Neuronal stem cell (in vitro differentiated cells): ENCODE data around the gene TBX1.

Source experiments
- DNase-seq: peaks from one replicate; pipeline ENCODE4 v3.0.0-alpha.2; 2013; ENCODE audit warnings: low spot score
- H2AFZ ChIP-seq: one replicate; pipeline ENCODE4 v1.6.1; 2013; ENCODE audit warnings: mild to moderate bottlenecking, low read length, inconsistent platforms
- H2AK5ac ChIP-seq: 2 replicates; pipeline ENCODE4 v1.6.1; 2013; ENCODE audit warnings: low read depth, mild to moderate bottlenecking, inconsistent platforms, low read length, moderate library complexity, mixed read lengths
- H2BK120ac ChIP-seq: 2 replicates; pipeline ENCODE4 v1.6.1; 2013; ENCODE audit warnings: low read depth, mild to moderate bottlenecking, inconsistent platforms, low read length, moderate library complexity, mixed read lengths
- H2BK12ac ChIP-seq: one replicate; pipeline ENCODE4 v1.6.1; 2013; ENCODE audit warnings: low read length, inconsistent platforms
- H2BK15ac ChIP-seq: 2 replicates; pipeline ENCODE4 v1.6.1; 2013; ENCODE audit warnings: mild to moderate bottlenecking, low read length, inconsistent platforms, mixed read lengths
- H2BK5ac ChIP-seq: one replicate; pipeline ENCODE4 v1.6.1; 2013; ENCODE audit warnings: inconsistent platforms, mild to moderate bottlenecking, low read length, moderate library complexity
- H3K14ac ChIP-seq: one replicate; pipeline ENCODE4 v1.6.1; 2013; ENCODE audit warnings: low read length, inconsistent platforms
- H3K18ac ChIP-seq: 2 replicates; pipeline ENCODE4 v1.6.1; 2013; ENCODE audit warnings: low read length, inconsistent platforms
- H3K23ac ChIP-seq: 2 replicates; pipeline ENCODE4 v1.6.1; 2013; ENCODE audit warnings: low read depth, mild to moderate bottlenecking, mixed read lengths, low read length, inconsistent platforms; ENCODE audit not compliant: poor library complexity
- H3K27ac ChIP-seq: replicated peaks from 3 replicates; pipeline ENCODE4 v1.5.1; 2013; ENCODE audit warnings: low read length, inconsistent platforms
- H3K27me3 ChIP-seq, 3 experiments: 2 replicates each; pipeline ENCODE4 v1.6.1; 2013; ENCODE audit warnings: low read length in 3 of 3, mild to moderate bottlenecking in 2 of 3, inconsistent platforms in 1 of 3, low read depth in 1 of 3, mixed read lengths in 1 of 3, moderate library complexity in 1 of 3; ENCODE audit not compliant: control insufficient read depth in 3 of 3, insufficient read depth in 3 of 3
- H3K36me3 ChIP-seq, 2 donors: replicated peaks in 1 of 2; 2 replicates each; pipeline ENCODE4 v1.6.1; 2013; ENCODE audit warnings: low read length in 2 of 2; ENCODE audit not compliant: control insufficient read depth in 2 of 2, insufficient read depth in 2 of 2
- H3K4ac ChIP-seq: 2 replicates; pipeline ENCODE4 v1.6.1; 2013; ENCODE audit warnings: inconsistent platforms, mild to moderate bottlenecking, low read length, moderate library complexity
- H3K4me1 ChIP-seq, 2 donors: 1 replicate in 1 of 2; 2 replicates in 1 of 2; pipeline ENCODE4 v1.6.1; 2013; ENCODE audit warnings: low read length in 2 of 2, low read depth in 1 of 2; ENCODE audit not compliant: control insufficient read depth in 2 of 2, insufficient read depth in 1 of 2
- H3K4me2 ChIP-seq: one replicate; pipeline ENCODE4 v1.6.1; 2013; ENCODE audit warnings: mild to moderate bottlenecking, low read length, inconsistent platforms; ENCODE audit not compliant: insufficient read depth, poor library complexity, severe bottlenecking
- H3K4me3 ChIP-seq, 2 donors: 2 replicates each; pipeline ENCODE4 v1.5.1; 2013; ENCODE audit warnings: low read length in 2 of 2, mild to moderate bottlenecking in 2 of 2, inconsistent platforms in 1 of 2, moderate library complexity in 1 of 2
- H3K79me1 ChIP-seq: one replicate; pipeline ENCODE4 v1.6.1; 2013; ENCODE audit warnings: low read depth, mild to moderate bottlenecking, inconsistent platforms, low read length, moderate library complexity
- H3K9ac ChIP-seq: one replicate; pipeline ENCODE4 v1.6.1; 2013; ENCODE audit warnings: mild to moderate bottlenecking, low read depth, low read length, inconsistent platforms; ENCODE audit not compliant: poor library complexity
- H3K9me3 ChIP-seq, 2 donors: replicated peaks in 1 of 2; 2 replicates each; pipeline versions ENCODE3 to v1.6.1; 2013; ENCODE audit warnings: low read length in 2 of 2, mild to moderate bottlenecking in 2 of 2, inconsistent platforms in 1 of 2, low read depth in 1 of 2, mixed read lengths in 1 of 2, moderate library complexity in 1 of 2; ENCODE audit not compliant: control insufficient read depth in 2 of 2, insufficient read depth in 1 of 2
- H4K8ac ChIP-seq: one replicate; pipeline ENCODE4 v1.6.1; 2013; ENCODE audit warnings: low read depth, mild to moderate bottlenecking, inconsistent platforms, low read length, moderate library complexity
- H4K91ac ChIP-seq: one replicate; pipeline ENCODE4 v1.6.1; 2013; ENCODE audit warnings: low read length, low read depth, mild to moderate bottlenecking, inconsistent platforms; ENCODE audit not compliant: poor library complexity
- WGBS, 2 donors: extraction: QIAGEN DNeasy Blood & Tissue Kit; methylation state at CpG; one replicate each; pipeline ENCODE4 v1.1.7; 2013; ENCODE audit warnings: missing lambda C conversion rate in 2 of 2, mixed read lengths in 1 of 2; ENCODE audit not compliant: insufficient read length in 2 of 2, insufficient replicate concordance in 1 of 2; ENCODE audit errors: extremely low coverage in 2 of 2; 5-methylcytosine and 5-hydroxymethylcytosine counted together

The TBX1 gene

DNA sequence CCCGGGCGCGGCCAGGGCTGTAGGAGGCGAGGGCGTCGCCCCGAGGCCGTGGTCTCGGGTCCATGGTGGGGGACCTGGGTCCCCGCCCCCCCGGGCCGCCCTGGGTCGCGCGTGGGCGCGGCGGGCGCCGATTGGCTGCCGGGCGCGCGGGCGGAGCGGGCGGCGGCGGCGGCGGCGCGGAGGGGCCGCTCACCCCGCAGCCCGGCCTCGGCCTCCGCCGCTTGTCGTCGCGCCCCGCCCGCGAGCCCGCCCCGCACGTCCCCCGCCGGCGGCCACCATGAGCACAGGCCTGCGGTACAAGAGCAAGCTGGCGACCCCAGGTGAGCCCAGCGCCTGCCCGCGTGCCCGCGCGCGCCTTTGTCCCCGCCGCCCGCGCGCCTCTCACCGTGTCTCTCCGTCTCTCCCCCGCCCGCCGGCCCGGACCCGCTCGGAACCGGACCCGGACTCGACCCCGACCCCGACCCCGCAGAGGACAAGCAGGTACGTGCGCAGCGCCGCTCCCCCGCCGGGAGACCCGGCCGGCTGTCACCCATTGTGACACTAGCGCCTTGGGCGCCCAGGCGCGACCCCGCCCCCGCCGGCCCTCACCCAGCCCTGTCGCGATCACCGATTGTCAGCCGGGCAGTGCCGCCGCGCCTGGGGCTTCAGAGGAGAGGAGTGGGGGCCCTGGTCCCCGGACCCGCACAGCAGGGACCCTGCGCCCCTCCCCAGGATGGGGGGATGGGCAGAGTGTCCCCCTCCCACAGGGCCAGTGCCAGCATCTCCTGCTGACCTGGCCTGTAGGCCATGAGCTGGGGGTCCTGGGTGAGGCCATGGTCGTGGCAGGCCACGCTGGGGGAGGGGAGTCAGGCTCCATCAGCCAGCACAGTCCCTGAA, 46.0 kb upstream of the TBX1 start, which contains the start of gene SEPTIN5:
Gene SEPTIN5, plus strand, starts transcription at position 192 of the 876 bp plus-strand sequence. Its CDS starts 86 bp downstream, at position 278.
- peaks cover 1 to 6% of the 10 kb centered on the region in 2 donors for H3K9me3 ChIP-seq
- peak within 1 kb of the TSS; percentile 71 for H3K14ac ChIP-seq
- H2BK15ac ChIP-seq, result peak within 1 kb of the TSS; percentile 89
- peaks cover 11% of the 10 kb centered on the region for H3K79me1 ChIP-seq
- peak within 1 kb of the TSS; percentile 86 for H3K4me2 ChIP-seq
- no peaks in the 10 kb centered on the region for H3K36me3 ChIP-seq
- no peak within 1 kb of the TSS for H3K27ac ChIP-seq
- H3K9ac ChIP-seq, result peak within 1 kb of the TSS; percentile 84
- peak within 1 kb of the TSS; percentile 46 for H2BK5ac ChIP-seq
- H3K4me1 ChIP-seq, result peaks cover 8 to 12% of the 10 kb centered on the region in 2 donors
- peak within 1 kb of the TSS; percentile 76 for H3K4ac ChIP-seq
- H3K4me3 ChIP-seq, result peak within 1 kb of the TSS; percentile 51 to 82
- H3K18ac ChIP-seq, result peak within 1 kb of the TSS; percentile 98
- peak within 1 kb of the TSS; percentile 96 for H2AFZ ChIP-seq
- peaks cover 12 to 80% (median 51%) of the 10 kb centered on the region in 3 experiments for H3K27me3 ChIP-seq
- no peak for DNase-seq
- H3K23ac ChIP-seq, result peak within 1 kb of the TSS; percentile 90
- whole genome bisulfite sequencing, 2 donors, result no CpG with 5 or more reads among the region's 106 CpGs
- peak within 1 kb of the TSS; percentile 54 for H2BK120ac ChIP-seq
- peak within 1 kb of the TSS; percentile 41 for H2BK12ac ChIP-seq
- peak within 1 kb of the TSS; percentile 65 for H4K8ac ChIP-seq
- no peak within 1 kb of the TSS for H4K91ac ChIP-seq
- H2AK5ac ChIP-seq, result peak within 1 kb of the TSS; percentile 77

- Histone ChIP-seq H2AK5ac (peak overlapping the region; percentile 83), H3K79me1 (peaks cover 9% of the 10 kb centered on the region), H2BK120ac (no peak overlapping the region), H3K4me1 (peaks cover 8 to 12% of the 10 kb centered on the region in 2 donors), H3K9ac (peak overlapping the region; percentile 84), H3K23ac (peak overlapping the region; percentile 90), H3K18ac (peak overlapping the region; percentile 98), H2BK12ac (no peak overlapping the region), H3K27ac (no peak overlapping the region), H2AFZ (peak overlapping the region; percentile 96), H2BK15ac (peak overlapping the region; percentile 89), H3K4ac (peak overlapping the region; percentile 76), H4K91ac (no peak overlapping the region), H3K27me3 (peaks cover 20 to 80% (median 59%) of the 10 kb centered on the region in 3 experiments), H3K36me3 (peaks cover 0 to 4% of the 10 kb centered on the region in 2 donors), H2BK5ac (peak overlapping the region; percentile 62), H3K9me3 (peaks cover 9 to 13% of the 10 kb centered on the region in 2 donors), H4K8ac (peak overlapping the region; percentile 17), H3K4me2 (peak overlapping the region; percentile 86), H3K4me3 (peak overlapping the region; percentile 51 to 81), H3K14ac (no peak overlapping the region)
- no peak for DNase-seq
- WGBS, 2 donors, result no CpG with 5 or more reads among the region's 4 CpGs
These were observed 45.2 kb upstream of the TBX1 start for GRCh38 chr22:19715188-19715930.

GRCh38 chr22:19716041-19716828, 44.3 kb upstream of the TBX1 start:
- peak overlapping the region; percentile 80 for H3K23ac ChIP-seq
- H4K91ac ChIP-seq, result no peak overlapping the region
- peaks cover 26 to 80% (median 68%) of the 10 kb centered on the region in 3 experiments for H3K27me3 ChIP-seq
- H2BK120ac ChIP-seq, result no peak overlapping the region
- peak overlapping the region; percentile 72 for H4K8ac ChIP-seq
- H3K27ac ChIP-seq, result no peak overlapping the region
- peak overlapping the region; percentile 83 for H2AK5ac ChIP-seq
- H3K4me2 ChIP-seq, result no peak overlapping the region
- peak overlapping the region; percentile 58 for H2BK15ac ChIP-seq
- H3K4me1 ChIP-seq, result peaks cover 8 to 12% of the 10 kb centered on the region in 2 donors
- H3K36me3 ChIP-seq, result peaks cover 0 to 7% of the 10 kb centered on the region in 2 donors
- H3K9ac ChIP-seq, result no peak overlapping the region
- H3K4ac ChIP-seq, result no peak overlapping the region
- H3K9me3 ChIP-seq, result peaks cover 9 to 14% of the 10 kb centered on the region in 2 donors
- no CpG with 5 or more reads among the region's 11 CpGs for WGBS, 2 donors
- no peak overlapping the region for H2AFZ ChIP-seq
- peak overlapping the region; percentile 38 for H3K14ac ChIP-seq
- no peak overlapping the region for H3K4me3 ChIP-seq
- peak overlapping the region; percentile 2 for H3K18ac ChIP-seq
- H3K79me1 ChIP-seq, result peaks cover 8% of the 10 kb centered on the region
- H2BK5ac ChIP-seq, result peak overlapping the region; percentile 62
- H2BK12ac ChIP-seq, result peak overlapping the region; percentile 58
- no peak for DNase-seq
